Aorta (tissue), 5 donors: ENCODE measurements around the gene VWF. TPM values are rescaled to one million over a fixed set of nuclear protein-coding genes. Genes with fewer than 3 reads are reported as not detected.

Experiments
- ATAC-seq: fragments of 200-7000 bp; cut with Tn5 transposase; one replicate; pipeline ENCODE4 v1.9.1; 2022; ENCODE audit warnings: moderate library complexity; ENCODE audit not compliant: low FRiP score
- DNase-seq, 2 donors: peaks; one replicate each; pipeline ENCODE4 v3.0.0-alpha.2; 2020
- H3K27ac ChIP-seq, 2 donors: one replicate each; pipeline ENCODE4 v1.5.1; 2013; ENCODE audit warnings: low read length in 2 of 2, mild to moderate bottlenecking in 2 of 2, moderate library complexity in 2 of 2, control low read depth in 1 of 2, inconsistent platforms in 1 of 2, low read depth in 1 of 2
- H3K27me3 ChIP-seq, 2 donors: one replicate each; pipeline ENCODE4 v1.6.1; 2013; ENCODE audit warnings: control low read depth in 1 of 2, low read length in 1 of 2, mild to moderate bottlenecking in 1 of 2, moderate library complexity in 1 of 2; ENCODE audit not compliant: insufficient read depth in 2 of 2, control insufficient read depth in 1 of 2
- H3K36me3 ChIP-seq, 2 donors: one replicate each; pipeline ENCODE4 v1.6.1; 2013; ENCODE audit warnings: control low read depth in 1 of 2, low read length in 1 of 2, mild to moderate bottlenecking in 1 of 2; ENCODE audit not compliant: insufficient read depth in 2 of 2, control insufficient read depth in 1 of 2
- H3K4me1 ChIP-seq, 2 donors: one replicate each; pipeline ENCODE4 v1.6.1; 2013; ENCODE audit warnings: low read length in 2 of 2, control low read depth in 1 of 2, mild to moderate bottlenecking in 1 of 2, moderate library complexity in 1 of 2; ENCODE audit not compliant: insufficient read depth in 2 of 2, control insufficient read depth in 1 of 2
- H3K4me3 ChIP-seq, 2 donors: one replicate each; pipeline ENCODE4 v1.5.1; 2013; ENCODE audit warnings: low read length in 2 of 2, control low read depth in 1 of 2, mild to moderate bottlenecking in 1 of 2
- H3K9me3 ChIP-seq: one replicate; pipeline ENCODE4 v1.6.1; 2013; ENCODE audit warnings: mild to moderate bottlenecking, low read length; ENCODE audit not compliant: control insufficient read depth
- WGBS, 2 donors: extraction: QIAGEN DNeasy Blood & Tissue Kit; methylation state at CpG; one replicate each; pipeline ENCODE4 v1.1.7; 2013; 5-methylcytosine and 5-hydroxymethylcytosine counted together
- intact Hi-C, 2 donors: fragments of 100-400 bp; cut with DNase I; formaldehyde crosslinking; loops; one replicate each; pipeline versions ENCODE4 v1.14.2 to v1.15.0; 2022
- polyA plus RNA-seq, 2 donors: library from polyadenylated mRNA; stranded (reverse); fragments of 200-250 nt; gene quantifications; one replicate each; pipeline ENCODE4 v1.2.3, GENCODE V29; 2013
- total RNA-seq, 2 donors: library from RNA; stranded (reverse); fragmentation: NEBNext Ultra II Directional; extraction: Animal tissue kit (Norgen Biotek cat#: 25700); gene quantifications; one replicate each; pipeline ENCODE4 v1.2.1, GENCODE V29; 2021
- donor health status: healthy with polysubstance abuse.
- donor health status: Bipolar disorder and iron deficiency.
- donor health status: DM: no; HTN: no; CAD: no.
- donor health status: DM: no; HTN: no; CAD: no.
- donor health status: DM: yes; HTN: yes; CAD: no.

VWF gene
- total and polyA plus RNA-seq, 4 donors = 1.3 to 619 (median 263) TPM

GRCh38 chr12:6065131-6065862 lies 59.2 kb downstream of the VWF start:
- ATAC-seq (no peak), DNase-seq (no peak)
- Histone ChIP-seq H3K27ac (no peak overlapping the region), H3K9me3 (no peaks in the 10 kb centered on the region), H3K27me3 (no peaks in the 10 kb centered on the region), H3K4me1 (no peaks in the 10 kb centered on the region), H3K4me3 (no peak overlapping the region), H3K36me3 (no peaks in the 10 kb centered on the region)
- intact Hi-C loops = loop anchor here (5.0 to 10.0 kb wide), 2 partner anchors 100 to 132 kb away; no protein-coding TSS in a partner anchor
- WGBS, 2 donors = 85 to 86% methylated on average over 8 of the region's 8 CpGs

GRCh38 chr12:6062757-6063735 lies 61.4 kb downstream of the VWF start:
- Histone ChIP-seq H3K4me3 (no peak overlapping the region), H3K27me3 (no peaks in the 10 kb centered on the region), H3K4me1 (no peaks in the 10 kb centered on the region), H3K9me3 (no peaks in the 10 kb centered on the region), H3K27ac (no peak overlapping the region), H3K36me3 (no peaks in the 10 kb centered on the region)
- peak in 1 of 2 donors; percentile 66 for DNase-seq
- WGBS, 2 donors = 62 to 67% methylated on average over 20 of the region's 20 CpGs
- ATAC-seq = peak; percentile 68
- intact Hi-C loops = loop anchor here (1.0 to 10.0 kb wide), 4 partner anchors 102 to 222 kb away; no protein-coding TSS in a partner anchor

GRCh38 chr12:6062395-6062756 lies 62.1 kb downstream of the VWF start:
- no peaks in the 10 kb centered on the region for H3K36me3 ChIP-seq
- no peak for ATAC-seq
- H3K27me3 ChIP-seq = no peaks in the 10 kb centered on the region
- no peak overlapping the region for H3K4me3 ChIP-seq
- intact Hi-C loops = loop anchor here in 1 of 2 donors (2.0 to 10.0 kb wide), 3 partner anchors 102 to 222 kb away; no protein-coding TSS in a partner anchor
- H3K9me3 ChIP-seq = no peaks in the 10 kb centered on the region
- H3K4me1 ChIP-seq = no peaks in the 10 kb centered on the region
- no peak overlapping the region for H3K27ac ChIP-seq
- 76 to 77% methylated on average over 3 of the region's 3 CpGs for WGBS, 2 donors
- no peak for DNase-seq

DNA sequence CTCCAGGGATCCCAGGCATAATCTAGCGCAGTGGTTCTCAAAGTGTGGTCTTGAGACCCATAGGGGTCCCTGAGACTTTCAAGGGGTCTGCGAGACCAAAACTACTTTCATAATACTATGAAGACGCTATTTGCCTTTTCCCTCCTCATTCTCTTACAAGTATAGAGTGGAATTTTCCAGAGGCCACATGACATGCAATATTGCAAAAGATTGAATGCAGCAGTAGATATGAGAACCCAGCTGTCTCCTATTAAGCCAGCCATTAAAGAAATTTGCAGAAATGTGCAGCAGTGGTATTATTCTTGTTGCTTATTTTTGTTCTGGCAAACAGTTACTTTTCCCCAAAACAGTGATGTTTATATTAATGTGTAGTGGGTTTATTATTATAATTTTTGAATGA lies 62.8 kb downstream of the VWF start:
- Histone ChIP-seq H3K4me1 (no peaks in the 10 kb centered on the region), H3K4me3 (no peak overlapping the region), H3K9me3 (no peaks in the 10 kb centered on the region), H3K27me3 (no peaks in the 10 kb centered on the region), H3K36me3 (no peaks in the 10 kb centered on the region), H3K27ac (no peak overlapping the region)
- 75 to 93% methylated on average over 3 of the region's 3 CpGs for WGBS, 2 donors
- ATAC-seq (no peak), DNase-seq (no peak)
- intact Hi-C loops = loop anchor here in 1 of 2 donors (2.0 to 10.0 kb wide), 3 partner anchors 103 to 223 kb away; no protein-coding TSS in a partner anchor

- intact Hi-C loops = loop anchor here in 1 of 2 donors (5.0 to 10.0 kb wide), 2 partner anchors 105 to 137 kb away; no protein-coding TSS in a partner anchor
- no peak for DNase-seq
- no peak for ATAC-seq
- Histone ChIP-seq H3K4me1 (no peaks in the 10 kb centered on the region), H3K27ac (no peak overlapping the region), H3K9me3 (no peaks in the 10 kb centered on the region), H3K27me3 (no peaks in the 10 kb centered on the region), H3K4me3 (no peak overlapping the region), H3K36me3 (no peaks in the 10 kb centered on the region)
- WGBS, 2 donors = 84 to 85% methylated on average over 14 of the region's 14 CpGs
Observed at GRCh38 chr12:6059860-6060565, 64.5 kb downstream of the VWF start.

GRCh38 chr12:6059221-6059620 lies 65.2 kb downstream of the VWF start:
- H3K4me1 ChIP-seq = peaks cover 0 to 4% of the 10 kb centered on the region in 2 donors
- intact Hi-C loops = no loop called here
- H3K36me3 ChIP-seq = no peaks in the 10 kb centered on the region
- H3K27ac ChIP-seq = no peak overlapping the region
- no peaks in the 10 kb centered on the region for H3K27me3 ChIP-seq
- no peak overlapping the region for H3K4me3 ChIP-seq
- no peak for DNase-seq
- WGBS, 2 donors = 92% methylated on average over 3 of the region's 3 CpGs
- H3K9me3 ChIP-seq = no peaks in the 10 kb centered on the region
- no peak for ATAC-seq

DNA sequence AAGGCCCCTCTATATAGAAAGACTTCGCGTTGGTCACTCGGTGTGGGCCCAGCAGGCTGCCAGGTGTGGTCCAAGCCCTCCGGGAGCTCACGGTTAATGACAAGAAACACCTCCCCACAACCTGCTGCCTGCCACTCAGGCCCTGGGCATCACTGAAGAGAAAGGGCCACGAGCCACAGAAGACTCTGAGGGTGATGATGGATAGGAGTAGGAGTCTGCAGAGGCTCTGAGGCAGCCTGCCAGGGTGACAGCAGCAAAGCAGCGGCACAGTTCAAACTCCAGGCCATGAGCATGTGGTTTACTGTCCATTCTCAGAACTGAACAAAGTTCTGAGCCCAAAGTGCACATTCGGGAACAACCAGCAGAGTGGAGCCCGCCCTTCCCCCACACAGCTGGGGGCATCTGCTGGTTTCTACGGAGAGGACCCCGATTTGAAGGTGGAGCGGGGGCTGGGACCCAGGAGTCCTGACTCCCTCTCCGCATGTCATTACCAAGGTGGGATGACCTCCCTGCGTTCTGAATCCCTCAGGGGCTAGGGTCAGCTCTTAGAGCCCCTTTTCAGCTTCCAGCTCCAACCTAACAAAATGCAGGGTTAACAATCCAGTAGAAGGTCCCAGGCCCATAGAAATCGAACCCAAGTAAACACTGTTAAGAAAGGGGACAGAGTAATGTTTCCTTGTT lies 65.8 kb downstream of the VWF start:
- Histone ChIP-seq H3K27ac (no peak overlapping the region), H3K36me3 (no peaks in the 10 kb centered on the region), H3K27me3 (no peaks in the 10 kb centered on the region), H3K4me3 (no peak overlapping the region), H3K4me1 (peaks cover 1 to 9% of the 10 kb centered on the region in 2 donors), H3K9me3 (no peaks in the 10 kb centered on the region)
- DNase-seq = no peak
- 89 to 94% methylated on average over 15 of the region's 15 CpGs for WGBS, 2 donors
- ATAC-seq = no peak
- intact Hi-C loops = no loop called here

DNA sequence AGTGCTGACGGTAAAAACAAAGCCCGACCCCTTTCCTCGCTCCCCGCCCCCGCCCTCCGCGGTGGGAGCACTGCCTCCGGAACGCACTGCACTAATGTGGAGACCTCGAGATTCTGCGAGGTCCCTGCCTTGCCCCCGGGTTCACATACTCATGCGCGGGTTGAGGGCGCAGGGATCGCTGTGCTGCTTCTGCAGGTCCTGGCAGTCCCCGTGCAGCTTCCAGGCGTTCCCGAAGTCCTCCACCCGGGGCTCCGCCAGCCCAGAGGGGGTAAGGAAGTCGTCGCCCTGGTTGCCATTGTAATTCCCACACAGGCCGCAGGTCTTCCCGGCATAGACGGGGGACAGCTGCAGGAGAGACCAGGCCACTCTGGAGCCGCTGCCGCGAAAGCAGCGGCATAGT lies 66.8 kb downstream of the VWF start:
- 73 to 76% methylated on average over 30 of the region's 30 CpGs for WGBS, 2 donors
- Histone ChIP-seq H3K27ac (no peak overlapping the region), H3K36me3 (no peaks in the 10 kb centered on the region), H3K27me3 (no peaks in the 10 kb centered on the region), H3K9me3 (no peaks in the 10 kb centered on the region), H3K4me3 (no peak overlapping the region), H3K4me1 (peaks cover 1 to 9% of the 10 kb centered on the region in 2 donors)
- ATAC-seq (no peak), DNase-seq (no peak)
- intact Hi-C loops = no loop called here
